OCI-LY3 (cell line): ENCODE results near the gene USP32.

ENCODE experiments used
- CTCF ChIP-seq: fragments of 200-600, 300-600 bp; sonication (generic); IDR thresholded peaks from 2 replicates; pipeline ENCODE4 v1.5.1; 2014; ENCODE audit warnings: antibody characterized with exemption, low read length, low read depth
- EZH2phosphoT487 ChIP-seq: fragments of 200-600 bp; shearing (Covaris generic); IDR thresholded peaks from 2 replicates; pipeline ENCODE4 v1.6.1; 2018; ENCODE audit warnings: antibody characterized with exemption, mixed run types, low read depth

GRCh38 chr17:60269417-60269816 is 122.5 kb downstream of the USP32 start:
- TF ChIP-seq CTCF, result no peak
- TF ChIP-seq EZH2phosphoT487, result no peak
